Measurements from ENCODE around the gene FTL. TPM values are rescaled to one million over a fixed set of nuclear protein-coding genes. Genes with fewer than 3 reads are reported as not detected.

Gene FTL
- total RNA-seq, 1 donor from 2014 or later: 4,020 TPM

- Histone ChIP-seq H3K4me1 (ENCODE audit: insufficient read depth, low read length) (peaks cover 23% of the 10 kb centered on the region), H3K4me2 (ENCODE audit: low read length) (no peak overlapping the region), H4K20me1 (ENCODE audit: insufficient read depth, low read length) (peaks cover 52% of the 10 kb centered on the region), H3K4me3 (ENCODE audit: insufficient read depth, low read depth, low read length) (no peak overlapping the region), H2AFZ (ENCODE audit: low read depth, low read length) (no peak overlapping the region), H3K27me3 (ENCODE audit: insufficient read depth, low read length) (no peaks in the 10 kb centered on the region), H3K79me2 (ENCODE audit: insufficient read depth, low read length) (peaks cover 20% of the 10 kb centered on the region), H3K9ac (ENCODE audit: low read length) (no peak overlapping the region), H3K36me3 (ENCODE audit: insufficient read depth, low read length) (peaks cover 12% of the 10 kb centered on the region), H3K27ac (ENCODE audit: low read depth, low read length) (no peak overlapping the region), H3K9me3 (ENCODE audit: insufficient read depth, low read depth, low read length) (no peaks in the 10 kb centered on the region)
- Mint-ChIP-seq H3K4me1 (ENCODE audit: low read depth, unreplicated experiment) (peaks cover 23% of the 10 kb centered on the region), H3K36me3 (ENCODE audit: low read depth, unreplicated experiment) (peaks cover 32% of the 10 kb centered on the region), H3K4me3 (ENCODE audit: unreplicated experiment) (no peak overlapping the region), H3K27me3 (ENCODE audit: low read depth, unreplicated experiment) (no peaks in the 10 kb centered on the region), H3K27ac (ENCODE audit: unreplicated experiment) (no peak overlapping the region), H3K9me3 (ENCODE audit: unreplicated experiment) (no peaks in the 10 kb centered on the region)
- no peak for FAIRE-seq
- no peak for DNase-seq (ENCODE audit: low read depth)
- TF ChIP-seq CTCF (IDR thresholded peaks at IDR 0.05; ENCODE audit: insufficient read depth, low read depth, low read length): no peak
- no peak for TF ChIP-seq EZH2 (IDR thresholded peaks at IDR 0.05; ENCODE audit: insufficient read depth, low read length)
These were observed 3.7 kb downstream of the FTL start for GRCh38 chr19:48968813-48969218.

- DNase-seq (ENCODE audit: low read depth) (no peak), FAIRE-seq (no peak)
- Mint-ChIP-seq H3K4me3 (ENCODE audit: unreplicated experiment) (no peak overlapping the region), H3K27ac (ENCODE audit: unreplicated experiment) (no peak overlapping the region), H3K27me3 (ENCODE audit: low read depth, unreplicated experiment) (no peaks in the 10 kb centered on the region), H3K36me3 (ENCODE audit: low read depth, unreplicated experiment) (peaks cover 38% of the 10 kb centered on the region), H3K9me3 (ENCODE audit: unreplicated experiment) (no peaks in the 10 kb centered on the region), H3K4me1 (ENCODE audit: low read depth, unreplicated experiment) (peaks cover 16% of the 10 kb centered on the region)
- peaks cover 16% of the 10 kb centered on the region for H3K4me1 ChIP-seq (ENCODE audit: insufficient read depth, low read length)
- no peak overlapping the region for H3K4me2 ChIP-seq (ENCODE audit: low read length)
- TF ChIP-seq EZH2 (IDR thresholded peaks at IDR 0.05; ENCODE audit: insufficient read depth, low read length): no peak
- TF ChIP-seq CTCF (IDR thresholded peaks at IDR 0.05; ENCODE audit: insufficient read depth, low read depth, low read length): no peak
- H3K9ac ChIP-seq (ENCODE audit: low read length): no peak overlapping the region
- no peak overlapping the region for H3K4me3 ChIP-seq (ENCODE audit: insufficient read depth, low read depth, low read length)
- no peak overlapping the region for H2AFZ ChIP-seq (ENCODE audit: low read depth, low read length)
- H3K27ac ChIP-seq (ENCODE audit: low read depth, low read length): no peak overlapping the region
- no peaks in the 10 kb centered on the region for H3K9me3 ChIP-seq (ENCODE audit: insufficient read depth, low read depth, low read length)
- H3K79me2 ChIP-seq (ENCODE audit: insufficient read depth, low read length): peaks cover 20% of the 10 kb centered on the region
- H3K27me3 ChIP-seq (ENCODE audit: insufficient read depth, low read length): no peaks in the 10 kb centered on the region
- peaks cover 15% of the 10 kb centered on the region for H3K36me3 ChIP-seq (ENCODE audit: insufficient read depth, low read length)
- H4K20me1 ChIP-seq (ENCODE audit: insufficient read depth, low read length): peaks cover 52% of the 10 kb centered on the region
These were observed 4.4 kb downstream of the FTL start for GRCh38 chr19:48969276-48970138.
